KMS-11 (cell line): ENCODE measurements around the gene UBA7.
"Not testable (repeated sequence)": the region's sequence is repeated elsewhere in the genome, so short reads cannot be mapped to it uniquely, and the experiment has no call there.

Source experiments
- H2AFZ ChIP-seq: fragments of 200-600 bp; sonication (generic); 2 replicates; pipeline ENCODE4 v1.6.1; 2016; ENCODE audit warnings: antibody characterized with exemption, mixed run types, low read depth
- H3K27ac ChIP-seq: fragments of 200-600 bp; sonication (generic); 2 replicates; pipeline ENCODE4 v1.6.1; 2016; ENCODE audit warnings: mild to moderate bottlenecking, mixed run types
- H3K27me3 ChIP-seq: fragments of 200-600 bp; sonication (generic); 2 replicates; pipeline ENCODE4 v1.6.1; 2017; ENCODE audit warnings: mild to moderate bottlenecking, low read depth, mixed run types, moderate library complexity; ENCODE audit not compliant: insufficient read depth
- H3K36me3 ChIP-seq: fragments of 200-600 bp; sonication (generic); 2 replicates; pipeline ENCODE4 v1.6.1; 2017; ENCODE audit warnings: mild to moderate bottlenecking, mixed run types; ENCODE audit not compliant: insufficient read depth
- H3K4me1 ChIP-seq: fragments of 200-600 bp; sonication (generic); 2 replicates; pipeline ENCODE4 v1.6.1; 2016; ENCODE audit warnings: mild to moderate bottlenecking, low read depth, mixed run types; ENCODE audit not compliant: poor library complexity, severe bottlenecking
- H3K4me2 ChIP-seq: fragments of 200-600 bp; sonication (generic); 2 replicates; pipeline ENCODE4 v1.7.0; 2016; ENCODE audit warnings: mild to moderate bottlenecking, mixed run types
- H3K4me3 ChIP-seq: fragments of 200-600 bp; sonication (generic); IDR thresholded peaks from 2 replicates; pipeline ENCODE4 v1.6.1; 2017; ENCODE audit warnings: low read depth, low read length, mixed read lengths; ENCODE audit not compliant: insufficient read depth
- H3K79me2 ChIP-seq: fragments of 200-600 bp; sonication (generic); 2 replicates; pipeline ENCODE4 v1.6.1; 2016; ENCODE audit warnings: low read depth, mixed run types; ENCODE audit not compliant: insufficient read depth
- H3K9ac ChIP-seq: fragments of 200-600 bp; sonication (generic); 2 replicates; pipeline ENCODE4 v1.6.1; 2016; ENCODE audit warnings: mild to moderate bottlenecking, mixed run types
- H4K20me1 ChIP-seq: fragments of 200-600 bp; sonication (generic); 2 replicates; pipeline ENCODE4 v1.6.1; 2016; ENCODE audit warnings: mild to moderate bottlenecking, mixed run types; ENCODE audit not compliant: insufficient read depth
- TF ChIP-seq, protein P1 (sequence below): fragments of 200-600 bp; sonication (generic); conservative IDR thresholded peaks from 2 replicates; pipeline ENCODE4 v1.6.1; 2017; ENCODE audit warnings: low read depth, mild to moderate bottlenecking, antibody characterized with exemption, low read length, moderate library complexity, mixed read lengths

Gene UBA7

DNA sequence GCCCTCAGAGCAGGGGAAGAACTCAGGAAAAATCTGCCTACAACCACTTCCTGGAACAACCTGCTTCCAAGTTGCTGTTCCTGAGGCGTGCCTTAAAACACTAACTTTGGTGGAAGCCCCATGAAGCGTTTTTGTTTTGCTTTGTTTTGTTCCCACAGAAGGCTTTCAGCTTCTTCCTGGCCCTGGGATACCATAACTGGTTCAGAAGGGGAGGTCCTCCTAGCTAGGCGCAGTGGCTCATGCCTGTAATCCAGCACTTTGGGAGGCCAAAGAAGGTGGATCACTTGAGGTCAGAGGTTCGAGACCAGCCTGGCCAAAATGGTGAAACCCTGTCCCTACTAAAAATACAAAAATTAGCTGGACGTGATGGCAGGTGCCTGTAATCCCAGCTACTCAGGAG, 26.2 kb downstream of the UBA7 start:
- Histone ChIP-seq H3K27ac (no peak overlapping the region), H4K20me1 (no peaks in the 10 kb centered on the region), H3K4me3 (no peak overlapping the region), H3K9ac (no peak overlapping the region), H3K79me2 (peaks cover 22% of the 10 kb centered on the region), H3K27me3 (no peaks in the 10 kb centered on the region), H3K4me2 (no peak overlapping the region), H2AFZ (peak overlapping the region; percentile 76; the same call in 1 of the 2 replicates), H3K4me1 (peaks cover 10% of the 10 kb centered on the region), H3K36me3 (no peaks in the 10 kb centered on the region)
- TF ChIP-seq, protein P1, sequence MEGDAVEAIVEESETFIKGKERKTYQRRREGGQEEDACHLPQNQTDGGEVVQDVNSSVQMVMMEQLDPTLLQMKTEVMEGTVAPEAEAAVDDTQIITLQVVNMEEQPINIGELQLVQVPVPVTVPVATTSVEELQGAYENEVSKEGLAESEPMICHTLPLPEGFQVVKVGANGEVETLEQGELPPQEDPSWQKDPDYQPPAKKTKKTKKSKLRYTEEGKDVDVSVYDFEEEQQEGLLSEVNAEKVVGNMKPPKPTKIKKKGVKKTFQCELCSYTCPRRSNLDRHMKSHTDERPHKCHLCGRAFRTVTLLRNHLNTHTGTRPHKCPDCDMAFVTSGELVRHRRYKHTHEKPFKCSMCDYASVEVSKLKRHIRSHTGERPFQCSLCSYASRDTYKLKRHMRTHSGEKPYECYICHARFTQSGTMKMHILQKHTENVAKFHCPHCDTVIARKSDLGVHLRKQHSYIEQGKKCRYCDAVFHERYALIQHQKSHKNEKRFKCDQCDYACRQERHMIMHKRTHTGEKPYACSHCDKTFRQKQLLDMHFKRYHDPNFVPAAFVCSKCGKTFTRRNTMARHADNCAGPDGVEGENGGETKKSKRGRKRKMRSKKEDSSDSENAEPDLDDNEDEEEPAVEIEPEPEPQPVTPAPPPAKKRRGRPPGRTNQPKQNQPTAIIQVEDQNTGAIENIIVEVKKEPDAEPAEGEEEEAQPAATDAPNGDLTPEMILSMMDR, result no peak

DNA sequence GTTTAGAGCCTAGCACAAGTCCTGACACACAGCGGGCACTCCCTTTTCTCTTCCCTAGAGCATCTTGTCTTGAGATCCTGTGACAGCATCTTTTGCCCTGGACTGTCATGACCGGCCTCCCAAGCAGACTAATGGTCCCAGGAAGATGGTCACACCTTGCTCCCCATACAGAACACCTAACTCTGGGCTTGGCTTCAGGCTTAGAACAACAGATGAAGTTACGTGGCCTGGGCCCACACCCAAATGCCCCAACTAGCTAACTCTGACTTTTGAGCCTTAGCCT, 26.6 kb downstream of the UBA7 start:
- Histone ChIP-seq H3K27me3 (no peaks in the 10 kb centered on the region), H4K20me1 (no peaks in the 10 kb centered on the region), H3K9ac (peak overlapping the region; percentile 73; the same call in 1 of the 2 replicates), H3K4me1 (peaks cover 10% of the 10 kb centered on the region), H3K36me3 (no peaks in the 10 kb centered on the region), H2AFZ (peak overlapping the region; percentile 76; the same call in 1 of the 2 replicates), H3K4me2 (peak overlapping the region; percentile 76), H3K27ac (no peak overlapping the region; the same call in 1 of the 2 replicates), H3K79me2 (peaks cover 22% of the 10 kb centered on the region), H3K4me3 (no peak overlapping the region)
- TF ChIP-seq, protein P1, result no peak

DNA sequence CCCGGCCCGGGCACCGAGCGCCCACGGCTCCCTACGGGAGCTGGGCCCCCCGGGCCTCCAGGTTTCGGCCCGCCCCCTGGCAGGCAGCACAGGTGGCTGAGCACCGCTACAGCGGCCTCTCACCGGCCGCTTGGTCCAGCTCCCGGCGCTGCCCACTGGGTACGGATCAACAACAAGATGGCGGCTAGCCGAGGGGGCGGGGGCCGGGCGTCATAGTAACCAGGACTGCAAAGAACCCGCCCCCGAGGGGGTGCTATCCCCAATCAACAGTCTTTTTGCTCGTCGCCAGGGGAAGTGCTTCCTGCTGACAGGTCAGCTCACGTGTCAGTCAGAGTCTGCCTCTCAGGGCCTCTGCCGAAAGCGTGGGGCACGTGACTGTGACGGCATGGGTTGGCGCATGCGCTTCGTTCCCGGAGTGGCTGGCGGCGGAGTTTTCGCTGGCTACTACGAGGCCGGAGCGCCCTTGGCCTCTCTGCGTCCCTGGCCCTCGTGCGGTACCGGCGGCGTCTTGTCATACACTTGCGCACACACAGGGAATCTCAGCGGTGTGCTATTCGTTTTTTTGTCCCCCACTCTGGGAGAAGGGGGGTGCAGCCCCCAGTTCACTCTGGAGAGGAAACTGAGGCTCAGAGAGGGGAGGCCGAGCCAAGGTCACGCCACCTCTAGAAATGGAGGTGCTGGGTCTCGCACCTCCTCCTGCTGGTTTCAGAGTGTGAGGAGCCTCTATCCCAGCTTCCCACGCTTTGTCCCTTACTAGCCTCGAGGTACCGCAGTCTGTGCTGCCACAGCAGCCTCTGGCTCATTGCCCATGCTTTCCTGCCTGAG, 27.2 kb downstream of the UBA7 start, which contains the start of gene IP6K1:
IP6K1 (minus strand) TSS at position 186 of the 825 bp plus-strand sequence. CDS start 38,502 bp downstream, outside the sequence.
- H3K27ac ChIP-seq, result peak within 1 kb of the TSS; percentile 52
- TF ChIP-seq, protein P1, result no peak
- H3K27me3 ChIP-seq, result no peaks in the 10 kb centered on the region
- peak within 1 kb of the TSS; percentile 73 for H3K9ac ChIP-seq
- peak within 1 kb of the TSS; percentile 87 for H3K4me2 ChIP-seq
- no peaks in the 10 kb centered on the region for H3K36me3 ChIP-seq
- H3K4me3 ChIP-seq, result peak within 1 kb of the TSS; percentile 52
- H4K20me1 ChIP-seq, result no peaks in the 10 kb centered on the region
- peaks cover 25% of the 10 kb centered on the region for H3K79me2 ChIP-seq
- H2AFZ ChIP-seq, result peak within 1 kb of the TSS; percentile 76
- peaks cover 10% of the 10 kb centered on the region for H3K4me1 ChIP-seq

DNA sequence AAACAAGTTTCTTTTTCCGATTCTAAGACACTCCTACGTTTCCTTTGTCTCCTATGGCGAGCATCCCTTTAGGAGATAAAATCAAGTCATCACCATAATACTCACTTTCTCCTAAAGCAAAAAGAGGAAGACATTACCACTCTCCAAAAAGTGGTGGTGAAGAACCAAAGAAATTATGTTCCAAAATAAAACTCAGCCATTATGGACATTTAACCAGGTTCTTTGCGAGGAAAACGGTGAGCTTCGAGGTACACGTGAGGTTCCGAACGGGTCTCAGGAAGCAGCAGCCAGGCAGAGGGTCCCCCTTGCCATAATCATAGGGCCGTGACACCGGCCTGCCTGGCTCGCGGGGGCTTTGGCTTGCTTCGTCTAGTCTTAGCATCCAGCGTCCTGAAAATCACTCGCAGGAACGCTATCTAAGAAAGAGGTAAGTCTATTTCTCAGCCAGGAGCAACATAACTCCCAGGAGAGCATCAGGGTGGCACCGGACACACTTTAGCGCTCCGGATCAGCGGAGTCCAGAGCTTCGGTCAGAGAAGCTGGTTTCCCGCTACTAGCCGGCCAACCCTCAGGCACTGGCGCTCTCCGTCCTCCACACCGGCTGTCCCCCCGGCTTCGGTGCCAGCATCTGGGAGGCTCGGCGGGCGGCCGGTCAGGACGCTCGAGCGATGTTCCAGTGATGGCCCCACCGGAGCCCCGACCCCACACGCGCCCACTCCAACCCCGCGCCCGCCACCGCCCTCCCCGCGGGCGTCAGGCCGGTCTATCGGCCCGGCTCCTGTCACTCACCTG, 28.0 kb downstream of the UBA7 start:
- TF ChIP-seq, protein P1, result no peak
- Histone ChIP-seq H3K4me1 (peaks cover 10% of the 10 kb centered on the region), H4K20me1 (no peaks in the 10 kb centered on the region), H3K27ac (peak overlapping the region; percentile 42; the same call in 1 of the 2 replicates), H3K79me2 (peaks cover 33% of the 10 kb centered on the region), H3K27me3 (no peaks in the 10 kb centered on the region), H3K4me3 (peak overlapping the region; percentile 52), H3K36me3 (no peaks in the 10 kb centered on the region), H3K9ac (peak overlapping the region; percentile 73), H3K4me2 (peak overlapping the region; percentile 87), H2AFZ (peak overlapping the region; percentile 59)

DNA sequence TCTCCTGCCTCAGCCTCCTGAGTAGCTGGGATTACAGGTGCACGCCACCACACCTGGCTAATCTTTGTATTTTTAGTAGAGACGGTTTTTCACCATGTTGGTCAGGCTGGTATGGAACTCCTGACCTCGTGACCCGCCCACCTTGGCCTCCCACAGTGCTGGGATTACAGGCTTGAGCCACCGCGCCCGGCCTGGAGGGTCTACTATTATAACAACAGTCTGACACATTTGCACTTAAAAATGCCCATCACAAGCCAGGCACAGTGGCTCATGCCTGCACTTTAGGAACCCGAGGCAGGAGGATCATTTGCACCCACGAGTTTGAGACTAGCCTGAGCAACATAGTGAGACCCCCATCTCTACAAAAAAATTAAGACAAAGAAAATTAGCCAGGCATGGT, 31.5 kb downstream of the UBA7 start:
- not testable (repeated sequence) for H3K9ac ChIP-seq, H4K20me1 ChIP-seq, H3K4me1 ChIP-seq

More for the DNA sequence above, 31.5 kb downstream of the UBA7 start:
- not testable (repeated sequence) for H3K27ac ChIP-seq, H3K4me2 ChIP-seq, H3K4me3 ChIP-seq, H3K36me3 ChIP-seq, H3K27me3 ChIP-seq, H2AFZ ChIP-seq
- H3K79me2 ChIP-seq, result peaks cover 51% of the 10 kb centered on the region
